SH-SY5Y (cell line): ENCODE data around the gene HGS.

Source experiments
- GATA2 ChIP-seq: IDR thresholded peaks from 2 replicates; pipeline ENCODE4 v1.6.1; 2011; ENCODE audit warnings: mild to moderate bottlenecking, low read depth, low read length
- GATA3 ChIP-seq: IDR thresholded peaks from 2 replicates; pipeline ENCODE4 v1.6.1; 2011; ENCODE audit warnings: low read depth, mild to moderate bottlenecking, low read length, moderate library complexity

- TF ChIP-seq GATA3: no peak
- no peak for TF ChIP-seq GATA2
Observed at GRCh38 chr17:81702934-81703746, 19.3 kb downstream of the HGS start, which contains the start of gene MRPL12.
